ENCODE results near the gene CHRNA7. TPM values are rescaled to one million over a fixed set of nuclear protein-coding genes. Genes with fewer than 3 reads are reported as not detected.

CHRNA7 gene
- total and polyA plus RNA-seq, 12 donors, result 0.44 to 2.7 (median 1.1) TPM; not detected in 1

DNA sequence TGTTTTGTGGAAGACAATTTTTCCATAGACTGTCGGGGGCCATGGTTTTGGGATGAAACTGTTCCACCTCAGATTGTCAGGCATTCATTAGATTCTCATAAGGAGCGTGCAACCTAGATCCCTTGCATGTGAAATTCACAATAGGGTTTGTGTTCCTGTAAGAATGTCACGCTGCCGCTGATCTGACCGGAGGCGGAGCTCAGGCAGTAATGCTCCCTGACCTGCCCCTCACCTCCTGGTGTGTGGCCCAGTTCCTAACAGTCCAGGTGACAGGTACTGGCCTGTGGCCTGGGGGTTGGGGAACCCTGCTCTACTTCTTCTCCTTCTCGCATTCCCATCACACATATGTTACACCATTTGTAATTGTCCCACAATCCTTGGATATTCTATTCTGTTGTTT is 11.0 kb downstream of the CHRNA7 start:
- Histone ChIP-seq H3K27me3 (no peaks in the 10 kb centered on the region), H3K4me1 (no peaks in the 10 kb centered on the region), H3K36me3 (no peaks in the 10 kb centered on the region), H3K4me3 (no peak overlapping the region), H3K9me3 (no peaks in the 10 kb centered on the region), H3K27ac (no peak overlapping the region)
- ATAC-seq (no peak), DNase-seq (no peak)
- WGBS, 2 donors, result 88 to 90% methylated on average over 7 of the region's 7 CpGs
- intact Hi-C loops (cut with DNase I), result no loop called here
- TF ChIP-seq, protein P1, sequence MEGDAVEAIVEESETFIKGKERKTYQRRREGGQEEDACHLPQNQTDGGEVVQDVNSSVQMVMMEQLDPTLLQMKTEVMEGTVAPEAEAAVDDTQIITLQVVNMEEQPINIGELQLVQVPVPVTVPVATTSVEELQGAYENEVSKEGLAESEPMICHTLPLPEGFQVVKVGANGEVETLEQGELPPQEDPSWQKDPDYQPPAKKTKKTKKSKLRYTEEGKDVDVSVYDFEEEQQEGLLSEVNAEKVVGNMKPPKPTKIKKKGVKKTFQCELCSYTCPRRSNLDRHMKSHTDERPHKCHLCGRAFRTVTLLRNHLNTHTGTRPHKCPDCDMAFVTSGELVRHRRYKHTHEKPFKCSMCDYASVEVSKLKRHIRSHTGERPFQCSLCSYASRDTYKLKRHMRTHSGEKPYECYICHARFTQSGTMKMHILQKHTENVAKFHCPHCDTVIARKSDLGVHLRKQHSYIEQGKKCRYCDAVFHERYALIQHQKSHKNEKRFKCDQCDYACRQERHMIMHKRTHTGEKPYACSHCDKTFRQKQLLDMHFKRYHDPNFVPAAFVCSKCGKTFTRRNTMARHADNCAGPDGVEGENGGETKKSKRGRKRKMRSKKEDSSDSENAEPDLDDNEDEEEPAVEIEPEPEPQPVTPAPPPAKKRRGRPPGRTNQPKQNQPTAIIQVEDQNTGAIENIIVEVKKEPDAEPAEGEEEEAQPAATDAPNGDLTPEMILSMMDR (IDR thresholded peaks at IDR 0.05), result no peak

DNA sequence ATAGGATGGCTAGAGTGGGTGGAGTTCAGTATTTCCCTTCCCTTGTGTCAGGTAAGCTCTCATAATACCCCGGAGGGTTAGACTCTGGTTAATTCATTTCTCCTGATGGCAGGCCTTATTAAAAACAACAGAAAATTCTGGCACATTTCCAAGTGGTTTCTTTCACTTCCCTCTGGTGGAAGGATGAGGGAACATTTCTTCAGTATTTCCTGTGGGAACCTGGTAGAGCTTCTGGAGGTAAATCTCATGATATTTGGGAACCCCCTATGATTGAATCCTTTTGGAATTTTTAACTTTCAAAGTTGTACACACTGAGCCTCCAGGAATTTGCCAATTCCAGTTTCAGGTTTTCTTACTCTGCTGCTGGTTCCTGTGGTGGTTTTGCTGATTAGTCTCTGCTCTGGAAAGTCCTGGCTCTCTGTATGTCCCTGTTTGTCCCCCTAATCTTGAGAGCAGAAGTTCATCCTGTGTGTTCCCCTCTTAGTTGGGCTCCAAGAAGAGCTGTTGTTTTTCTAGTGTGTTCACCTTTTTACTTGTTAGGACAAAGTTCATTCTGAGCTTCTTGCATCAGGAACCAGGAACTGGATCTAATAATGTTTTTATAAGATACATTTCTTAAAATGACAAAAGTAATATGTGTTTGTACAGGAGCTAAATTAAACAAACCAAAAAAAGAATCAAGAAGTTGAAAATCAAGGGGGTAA is 12.1 kb downstream of the CHRNA7 start:
- H3K9me3 ChIP-seq, result no peaks in the 10 kb centered on the region
- no peaks in the 10 kb centered on the region for H3K4me1 ChIP-seq
- H3K36me3 ChIP-seq, result no peaks in the 10 kb centered on the region
- TF ChIP-seq, protein P1 (IDR thresholded peaks at IDR 0.05), result no peak
- intact Hi-C loops (cut with DNase I), result no loop called here
- DNase-seq (no peak), ATAC-seq (no peak)
- H3K27ac ChIP-seq, result no peak overlapping the region
- no peaks in the 10 kb centered on the region for H3K27me3 ChIP-seq
- 23 to 33% methylated on average over 1 of the region's 1 CpG for WGBS, 2 donors
- H3K4me3 ChIP-seq, result no peak overlapping the region

DNA sequence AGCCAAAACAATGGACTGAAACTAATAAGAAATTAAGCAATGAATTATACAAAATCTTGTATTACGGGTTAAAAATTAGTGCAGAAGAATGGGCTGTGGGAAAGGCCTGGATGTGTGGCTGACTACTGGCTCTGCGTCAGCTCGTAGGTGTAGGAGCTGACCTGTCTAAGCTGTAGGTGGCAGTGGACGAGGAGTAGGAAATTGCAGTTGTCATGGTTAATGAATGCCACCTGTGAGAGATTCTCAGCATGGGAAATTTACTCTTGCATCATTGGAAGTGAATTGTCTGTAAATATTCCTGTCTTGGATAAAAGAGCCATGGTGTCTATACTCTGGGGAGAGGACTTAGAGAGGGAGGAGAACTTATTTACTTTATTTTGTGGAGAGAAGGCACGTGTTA is 23.4 kb downstream of the CHRNA7 start:
- WGBS, 2 donors, result 52% methylated on average over 5 of the region's 5 CpGs
- H3K4me1 ChIP-seq, result no peaks in the 10 kb centered on the region
- TF ChIP-seq, protein P1 (IDR thresholded peaks at IDR 0.05), result no peak
- intact Hi-C loops (cut with DNase I), result no loop called here
- H3K4me3 ChIP-seq, result no peak overlapping the region
- H3K36me3 ChIP-seq, result no peaks in the 10 kb centered on the region
- no peak overlapping the region for H3K27ac ChIP-seq
- DNase-seq (no peak), ATAC-seq (no peak)
- H3K27me3 ChIP-seq, result peaks cover 0 to 5% (median 0%) of the 10 kb centered on the region in 7 donors
- no peaks in the 10 kb centered on the region for H3K9me3 ChIP-seq

DNA sequence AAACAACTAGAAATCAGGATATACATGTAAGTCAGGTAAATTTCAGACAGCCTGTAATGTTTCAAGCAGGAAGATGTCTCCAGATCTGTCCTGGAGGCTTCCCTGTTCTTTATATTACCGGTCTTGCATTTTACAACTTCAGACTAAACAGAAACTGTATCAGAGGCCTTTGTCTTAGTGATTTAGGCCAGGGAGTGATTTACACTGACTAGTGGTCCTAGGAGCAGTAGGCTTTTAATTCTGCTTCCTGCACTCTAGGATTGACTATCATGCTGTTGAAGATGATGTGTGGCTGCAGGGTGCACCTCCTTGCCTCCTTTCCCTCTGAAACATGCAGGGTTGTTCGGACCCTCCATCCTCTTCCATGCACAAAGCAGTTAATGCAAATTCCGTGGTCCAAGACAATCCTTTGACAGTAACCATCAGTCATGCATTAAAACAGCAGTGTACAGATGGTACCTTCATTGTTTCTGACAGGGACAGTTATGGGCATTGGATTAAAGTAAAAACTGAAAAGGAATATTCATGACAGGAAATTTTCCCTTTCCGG is 27.6 kb downstream of the CHRNA7 start:
- TF ChIP-seq, protein P1 (IDR thresholded peaks at IDR 0.05), result no peak
- ATAC-seq, result no peak
- no peak for DNase-seq

More for the DNA sequence above, 27.6 kb downstream of the CHRNA7 start:
- Histone ChIP-seq H3K36me3 (no peaks in the 10 kb centered on the region), H3K4me1 (no peaks in the 10 kb centered on the region), H3K9me3 (no peaks in the 10 kb centered on the region), H3K27ac (no peak overlapping the region), H3K4me3 (no peak overlapping the region), H3K27me3 (no peaks in the 10 kb centered on the region)
- 60 to 71% methylated on average over 4 of the region's 4 CpGs for WGBS, 2 donors
- intact Hi-C loops (cut with DNase I), result no loop called here
